Aorta (tissue), 5 donors: ENCODE measurements around the gene DLX4. TPM values are rescaled to one million over a fixed set of nuclear protein-coding genes. Genes with fewer than 3 reads are reported as not detected.
A peak's percentile ranks its signal among the peaks of the same experiment; 100 is the strongest.

ENCODE experiments used
- ATAC-seq: fragments of 200-7000 bp; cut with Tn5 transposase; one replicate; pipeline ENCODE4 v1.9.1; 2022; ENCODE audit warnings: moderate library complexity; ENCODE audit not compliant: low FRiP score
- DNase-seq, 2 donors: peaks; one replicate each; pipeline ENCODE4 v3.0.0-alpha.2; 2020
- H3K27ac ChIP-seq, 2 donors: one replicate each; pipeline ENCODE4 v1.5.1; 2013; ENCODE audit warnings: low read length in 2 of 2, mild to moderate bottlenecking in 2 of 2, moderate library complexity in 2 of 2, control low read depth in 1 of 2, inconsistent platforms in 1 of 2, low read depth in 1 of 2
- H3K27me3 ChIP-seq, 2 donors: one replicate each; pipeline ENCODE4 v1.6.1; 2013; ENCODE audit warnings: control low read depth in 1 of 2, low read length in 1 of 2, mild to moderate bottlenecking in 1 of 2, moderate library complexity in 1 of 2; ENCODE audit not compliant: insufficient read depth in 2 of 2, control insufficient read depth in 1 of 2
- H3K36me3 ChIP-seq, 2 donors: one replicate each; pipeline ENCODE4 v1.6.1; 2013; ENCODE audit warnings: control low read depth in 1 of 2, low read length in 1 of 2, mild to moderate bottlenecking in 1 of 2; ENCODE audit not compliant: insufficient read depth in 2 of 2, control insufficient read depth in 1 of 2
- H3K4me1 ChIP-seq, 2 donors: one replicate each; pipeline ENCODE4 v1.6.1; 2013; ENCODE audit warnings: low read length in 2 of 2, control low read depth in 1 of 2, mild to moderate bottlenecking in 1 of 2, moderate library complexity in 1 of 2; ENCODE audit not compliant: insufficient read depth in 2 of 2, control insufficient read depth in 1 of 2
- H3K4me3 ChIP-seq, 2 donors: one replicate each; pipeline ENCODE4 v1.5.1; 2013; ENCODE audit warnings: low read length in 2 of 2, control low read depth in 1 of 2, mild to moderate bottlenecking in 1 of 2
- H3K9me3 ChIP-seq: one replicate; pipeline ENCODE4 v1.6.1; 2013; ENCODE audit warnings: mild to moderate bottlenecking, low read length; ENCODE audit not compliant: control insufficient read depth
- whole genome bisulfite sequencing, 2 donors: extraction: QIAGEN DNeasy Blood & Tissue Kit; methylation state at CpG; one replicate each; pipeline ENCODE4 v1.1.7; 2013; 5-methylcytosine and 5-hydroxymethylcytosine counted together
- intact Hi-C, 2 donors: fragments of 100-400 bp; cut with DNase I; formaldehyde crosslinking; loops; one replicate each; pipeline versions ENCODE4 v1.14.2 to v1.15.0; 2022
- polyA plus RNA-seq, 2 donors: library from polyadenylated mRNA; stranded (reverse); fragments of 200-250 nt; gene quantifications; one replicate each; pipeline ENCODE4 v1.2.3, GENCODE V29; 2013
- total RNA-seq, 2 donors: library from RNA; stranded (reverse); fragmentation: NEBNext Ultra II Directional; extraction: Animal tissue kit (Norgen Biotek cat#: 25700); gene quantifications; one replicate each; pipeline ENCODE4 v1.2.1, GENCODE V29; 2021
- donor health status: healthy with polysubstance abuse.
- donor health status: Bipolar disorder and iron deficiency.
- donor health status: DM: no; HTN: no; CAD: no.
- donor health status: DM: no; HTN: no; CAD: no.
- donor health status: DM: yes; HTN: yes; CAD: no.

Gene DLX4
- total and polyA plus RNA-seq, 4 donors, result 0.39 to 0.50 TPM; not detected in 2

DNA sequence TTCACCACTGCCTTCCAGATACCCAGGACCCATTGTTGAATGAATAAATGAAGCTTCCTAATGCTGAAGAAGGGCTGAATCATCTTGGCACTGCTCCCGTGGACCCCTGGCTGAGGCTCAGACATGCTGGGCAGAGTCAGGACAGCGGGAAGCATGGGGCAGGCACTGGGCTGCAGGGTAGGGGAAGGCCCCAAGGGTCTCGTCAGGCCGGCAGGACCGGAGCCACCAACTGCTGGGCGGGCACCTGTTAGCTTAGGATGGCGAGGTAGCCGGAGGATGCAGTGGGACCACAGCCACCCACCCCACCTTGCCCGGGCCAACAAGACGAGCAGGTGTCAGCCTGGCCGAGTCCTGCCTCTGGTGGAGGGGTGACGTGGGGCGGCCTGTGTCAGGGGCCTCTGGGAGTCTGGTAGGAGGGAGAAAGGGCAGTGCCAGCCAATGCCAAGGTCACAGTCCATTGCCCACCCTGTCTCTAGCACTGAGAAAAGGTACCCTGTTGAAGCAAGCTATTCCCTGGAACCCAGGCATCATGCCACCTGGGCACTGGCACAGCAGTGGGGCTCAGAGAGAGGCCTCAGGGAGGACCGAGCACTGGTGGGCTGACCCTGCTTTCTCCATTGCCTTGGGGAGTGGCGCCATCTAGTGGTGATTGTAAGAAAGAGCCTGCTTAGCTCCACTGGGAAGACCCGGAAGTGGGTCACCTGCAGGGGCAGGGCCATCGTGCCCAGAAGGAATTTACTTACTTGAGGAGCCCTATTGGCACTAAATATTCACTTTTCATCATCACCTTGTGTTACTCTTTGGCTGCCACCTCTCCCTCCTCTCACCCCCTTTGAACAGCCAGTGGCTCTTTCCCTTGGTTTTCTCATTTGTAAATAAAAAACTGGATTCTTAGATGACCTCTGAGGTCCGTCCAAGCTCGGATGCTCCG lies 29.0 kb downstream of the DLX4 start:
- H3K4me1 ChIP-seq, result no peaks in the 10 kb centered on the region
- intact Hi-C loops, result loop anchor here (1.0 to 10.0 kb wide), 9 partner anchors 43 to 436 kb away; no protein-coding TSS in a partner anchor
- no peaks in the 10 kb centered on the region for H3K9me3 ChIP-seq
- no peaks in the 10 kb centered on the region for H3K36me3 ChIP-seq
- peak; percentile 84 to 88 for DNase-seq
- WGBS, 2 donors, result 42 to 43% methylated on average over 20 of the region's 20 CpGs
- H3K4me3 ChIP-seq, result no peak overlapping the region
- H3K27me3 ChIP-seq, result no peaks in the 10 kb centered on the region
- ATAC-seq, result peak; percentile 83
- H3K27ac ChIP-seq, result no peak overlapping the region

DNA sequence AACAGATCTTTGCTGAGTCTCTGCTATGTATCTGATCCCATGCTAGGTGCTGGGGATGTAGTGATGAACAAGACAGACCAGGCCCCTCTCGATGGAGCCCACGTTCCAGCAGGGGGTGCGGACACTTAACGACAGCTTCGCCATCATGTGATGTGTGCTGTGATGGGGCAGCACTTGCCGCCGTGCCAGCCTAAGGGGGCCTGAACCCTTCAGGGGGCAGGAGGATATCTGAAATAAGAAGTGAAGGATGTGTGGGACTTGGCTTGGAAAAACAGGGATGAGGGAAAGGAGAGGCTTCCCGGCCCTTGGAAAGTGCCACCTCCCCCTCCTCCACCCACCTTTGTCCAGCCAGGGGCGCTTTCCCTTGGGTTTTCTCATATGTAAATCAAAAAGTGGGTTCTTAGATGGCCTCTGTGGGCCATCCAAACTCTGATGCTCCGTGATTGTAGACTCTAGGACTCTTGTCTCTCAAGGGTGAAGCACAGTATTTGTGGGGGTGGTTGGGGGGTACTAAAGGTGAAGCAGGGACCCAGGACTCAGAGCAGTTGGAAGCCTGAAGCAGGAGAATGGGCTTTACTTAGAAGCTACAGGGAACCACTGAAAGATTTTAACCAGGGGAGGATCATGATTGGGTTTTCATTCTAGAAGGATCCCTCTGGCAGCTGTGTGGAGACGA lies 30.0 kb downstream of the DLX4 start:
- intact Hi-C loops, result loop anchor here (1.0 to 10.0 kb wide), 7 partner anchors 47 to 437 kb away; no protein-coding TSS in a partner anchor
- 48 to 51% methylated on average over 11 of the region's 11 CpGs for WGBS, 2 donors
- no peak overlapping the region for H3K27ac ChIP-seq

DNA sequence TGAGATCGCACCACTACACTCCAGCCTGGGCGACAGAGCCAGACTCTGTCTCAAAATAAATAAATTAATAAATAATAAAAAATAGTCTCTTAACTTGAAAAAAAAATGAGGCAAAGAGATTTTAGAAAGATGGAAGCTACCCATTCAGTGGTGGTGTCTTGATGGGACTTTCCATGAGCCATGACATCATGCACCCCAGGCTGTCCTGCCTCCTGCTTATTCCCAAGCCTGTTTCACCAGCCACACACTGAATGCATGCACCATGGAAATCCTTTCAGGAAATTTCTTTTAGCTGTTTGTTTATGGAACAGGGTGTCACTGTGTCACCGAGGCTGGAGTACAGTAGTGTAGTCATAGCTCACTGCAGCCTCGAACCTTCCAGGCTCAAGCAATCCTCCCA lies 34.9 kb downstream of the DLX4 start:
- Histone ChIP-seq H3K36me3 (no peaks in the 10 kb centered on the region), H3K4me1 (no peaks in the 10 kb centered on the region), H3K4me3 (no peak overlapping the region), H3K27ac (no peak overlapping the region), H3K27me3 (no peaks in the 10 kb centered on the region), H3K9me3 (peaks cover under 1% of the 10 kb centered on the region)
- 61 to 64% methylated on average over 4 of the region's 4 CpGs for WGBS, 2 donors
- ATAC-seq (no peak), DNase-seq (peak in 1 of 2 donors; percentile 6)
- intact Hi-C loops, result no loop called here

More for the DNA sequence above, 30.0 kb downstream of the DLX4 start:
- Histone ChIP-seq H3K4me3 (no peak overlapping the region), H3K4me1 (no peaks in the 10 kb centered on the region), H3K9me3 (no peaks in the 10 kb centered on the region), H3K36me3 (no peaks in the 10 kb centered on the region), H3K27me3 (no peaks in the 10 kb centered on the region)
- peak in 1 of 2 donors; percentile 59 for DNase-seq
- no peak for ATAC-seq

DNA sequence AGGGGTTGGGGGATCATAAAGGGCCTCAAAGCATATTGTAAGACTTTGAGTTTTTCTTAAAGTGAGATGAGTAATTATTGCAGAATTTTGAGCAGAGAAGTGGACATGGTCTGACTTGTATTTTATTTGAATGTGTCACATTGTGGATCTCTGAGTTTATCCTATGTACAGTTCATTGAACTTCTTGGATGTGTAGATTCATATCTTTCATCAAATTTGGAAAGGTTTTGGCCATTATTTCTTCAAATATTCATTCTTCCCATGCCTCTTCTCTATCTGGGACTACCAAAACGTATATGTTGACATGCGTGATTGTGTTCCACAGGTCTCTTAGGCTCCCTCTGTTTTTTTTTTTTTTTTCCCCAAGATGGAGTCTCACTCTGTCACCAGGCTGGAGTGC lies 40.3 kb downstream of the DLX4 start:
- no peaks in the 10 kb centered on the region for H3K36me3 ChIP-seq
- H3K4me3 ChIP-seq, result no peak overlapping the region
- no peaks in the 10 kb centered on the region for H3K4me1 ChIP-seq
- 79 to 81% methylated on average over 2 of the region's 2 CpGs for WGBS, 2 donors
- intact Hi-C loops, result no loop called here
- ATAC-seq (no peak), DNase-seq (no peak)
- H3K27me3 ChIP-seq, result no peaks in the 10 kb centered on the region
- no peak overlapping the region for H3K27ac ChIP-seq
- peaks cover 6% of the 10 kb centered on the region for H3K9me3 ChIP-seq

DNA sequence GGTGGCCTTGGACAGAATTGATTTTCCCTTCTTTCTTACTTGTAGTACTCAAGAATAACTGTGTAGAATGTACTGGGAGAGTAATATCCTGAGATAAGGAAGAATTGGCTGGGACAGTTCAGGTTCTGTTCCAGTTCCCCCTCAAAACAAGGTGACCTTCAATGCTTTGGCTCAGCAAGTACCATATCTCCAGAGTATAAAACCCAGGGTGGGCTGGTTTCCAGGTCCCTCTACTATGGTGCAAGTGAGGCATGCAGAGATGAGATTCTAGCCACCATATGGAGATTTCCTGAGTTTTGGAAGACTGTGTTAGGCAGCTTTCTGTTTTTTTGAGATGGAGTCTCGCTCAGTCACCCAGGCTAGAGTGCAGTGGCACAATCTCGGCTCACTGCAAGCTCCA lies 44.1 kb downstream of the DLX4 start:
- Histone ChIP-seq H3K27me3 (no peaks in the 10 kb centered on the region), H3K36me3 (no peaks in the 10 kb centered on the region), H3K4me1 (no peaks in the 10 kb centered on the region), H3K27ac (no peak overlapping the region), H3K4me3 (no peak overlapping the region), H3K9me3 (peaks cover 6% of the 10 kb centered on the region)
- 80 to 92% methylated on average over 2 of the region's 2 CpGs for WGBS, 2 donors
- intact Hi-C loops, result no loop called here
- ATAC-seq, result no peak
- no peak for DNase-seq

DNA sequence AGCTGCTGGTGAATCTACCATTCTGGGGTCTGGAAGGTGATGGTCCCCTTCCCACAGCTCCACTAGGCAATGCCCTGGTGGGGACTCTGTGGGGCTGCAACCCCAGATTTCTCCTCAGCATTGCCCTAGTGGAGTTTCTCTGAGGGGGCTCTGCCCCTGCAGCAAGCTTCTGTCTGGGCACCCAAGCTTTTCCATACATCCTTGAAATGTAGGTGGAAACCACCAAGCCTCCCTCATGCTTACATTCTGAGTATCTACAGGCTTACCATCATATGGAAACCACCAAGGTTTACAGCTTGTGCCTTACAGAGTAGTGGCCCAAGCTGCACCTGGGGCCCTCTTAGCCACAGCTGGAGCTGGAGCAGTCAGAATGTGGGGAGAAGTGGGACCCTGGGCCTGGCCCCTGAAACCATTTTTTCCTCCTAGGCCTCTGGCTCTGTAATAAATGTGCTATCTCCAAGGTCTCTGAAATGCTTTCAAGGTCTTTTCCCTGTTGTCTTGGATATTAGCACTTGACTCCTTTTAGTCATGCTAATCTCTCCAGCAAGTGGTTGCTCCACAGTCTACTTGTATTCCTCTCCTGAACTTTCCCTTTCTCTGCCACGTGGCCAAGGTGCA lies 45.6 kb downstream of the DLX4 start:
- H3K4me1 ChIP-seq, result no peaks in the 10 kb centered on the region
- H3K4me3 ChIP-seq, result no peak overlapping the region
- 32 to 43% methylated on average over 1 of the region's 1 CpG for WGBS, 2 donors
- DNase-seq (no peak), ATAC-seq (no peak)
- intact Hi-C loops, result no loop called here
- H3K36me3 ChIP-seq, result no peaks in the 10 kb centered on the region
- H3K9me3 ChIP-seq, result peaks cover 3% of the 10 kb centered on the region
- H3K27me3 ChIP-seq, result no peaks in the 10 kb centered on the region
- no peak overlapping the region for H3K27ac ChIP-seq

DNA sequence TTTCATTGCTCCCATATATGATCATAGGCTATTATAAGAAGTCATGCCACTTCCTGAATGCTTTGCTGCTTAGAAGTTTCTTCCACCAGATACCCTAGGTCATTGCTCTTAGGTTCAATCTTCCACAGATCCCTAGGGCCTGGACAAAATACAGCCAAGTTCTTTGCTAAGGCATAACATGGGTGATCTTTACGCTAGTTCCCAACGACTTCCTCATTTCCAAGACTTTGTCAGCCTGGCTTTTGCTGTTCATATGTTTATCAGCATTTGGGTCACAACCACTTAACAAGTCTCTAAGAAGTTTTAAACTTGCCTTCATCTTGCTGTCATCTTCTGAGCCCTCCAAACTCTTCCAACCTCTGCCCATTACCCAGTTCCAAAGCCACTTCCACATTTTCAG lies 46.2 kb downstream of the DLX4 start:
- WGBS, 2 donors, result 92 to 93% methylated on average over 2 of the region's 2 CpGs
- intact Hi-C loops, result no loop called here
- no peaks in the 10 kb centered on the region for H3K4me1 ChIP-seq
- no peak overlapping the region for H3K27ac ChIP-seq
- ATAC-seq (no peak), DNase-seq (no peak)
- H3K9me3 ChIP-seq, result peaks cover 3% of the 10 kb centered on the region
- H3K4me3 ChIP-seq, result no peak overlapping the region
- no peaks in the 10 kb centered on the region for H3K27me3 ChIP-seq
- H3K36me3 ChIP-seq, result no peaks in the 10 kb centered on the region

DNA sequence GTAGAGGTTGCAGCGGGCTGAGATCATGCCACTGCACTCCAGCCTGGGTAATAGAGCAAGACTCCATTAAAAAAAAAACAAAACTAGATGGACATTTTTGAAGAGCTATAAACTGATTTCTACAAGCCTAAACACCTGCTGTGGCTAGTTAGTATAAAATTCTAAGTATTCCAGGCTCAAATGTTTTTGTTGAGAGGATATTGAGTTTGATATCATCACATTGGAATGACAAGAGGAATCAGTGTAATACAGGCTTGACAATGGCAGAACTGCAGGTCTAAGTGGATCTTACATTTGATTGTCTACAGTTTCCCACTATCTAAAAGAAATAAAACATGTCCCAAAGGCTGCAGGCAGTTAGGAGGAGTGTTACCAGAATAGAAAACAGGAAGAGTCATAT lies 49.9 kb downstream of the DLX4 start:
- WGBS, 2 donors, result 94 to 100% methylated on average over 1 of the region's 1 CpG
- H3K27ac ChIP-seq, result no peak overlapping the region
- no peaks in the 10 kb centered on the region for H3K9me3 ChIP-seq
- no peaks in the 10 kb centered on the region for H3K36me3 ChIP-seq
- H3K27me3 ChIP-seq, result no peaks in the 10 kb centered on the region
- no peak overlapping the region for H3K4me3 ChIP-seq
- no peak for ATAC-seq
- H3K4me1 ChIP-seq, result no peaks in the 10 kb centered on the region
- intact Hi-C loops, result no loop called here
- DNase-seq, result no peak
